Astrocyte (in vitro differentiated cells and primary cell): ENCODE data around the gene NPHP1. TPM values are rescaled to one million over a fixed set of nuclear protein-coding genes. Genes with fewer than 3 reads are reported as not detected.
A peak's percentile ranks its signal among the peaks of the same experiment; 100 is the strongest.

Experiments
- DNase-seq: peaks from one replicate; pipeline ENCODE4 v3.0.0-alpha.2; 2010; ENCODE audit warnings: low read depth
- FAIRE-seq: peaks from 2 replicates; lab custom pipeline; 2011; peaks lifted over from hg19 to GRCh38; lab: Jason Lieb, UNC
- H2AFZ ChIP-seq: 2 replicates; pipeline ENCODE4 v1.6.0; 2012; ENCODE audit warnings: low read depth, low read length, inconsistent platforms
- H3K27ac ChIP-seq: 2 replicates; pipeline ENCODE4 v1.5.1; 2011; ENCODE audit warnings: low read depth, low read length, inconsistent platforms
- H3K27me3 ChIP-seq: 2 replicates; pipeline ENCODE4 v1.6.0; 2011; ENCODE audit warnings: low read length, inconsistent platforms; ENCODE audit not compliant: insufficient read depth
- H3K36me3 ChIP-seq: 2 replicates; pipeline ENCODE4 v1.5.1; 2011; ENCODE audit warnings: low read length, inconsistent platforms; ENCODE audit not compliant: insufficient read depth
- H3K4me1 ChIP-seq: 2 replicates; pipeline ENCODE4 v1.5.1; 2011; ENCODE audit warnings: low read length, inconsistent platforms; ENCODE audit not compliant: insufficient read depth
- H3K4me2 ChIP-seq: 2 replicates; pipeline ENCODE4 v1.6.0; 2012; ENCODE audit warnings: low read length, inconsistent platforms
- H3K4me3 ChIP-seq: 2 replicates; pipeline ENCODE4 v1.5.1; 2011; ENCODE audit warnings: low read depth, mild to moderate bottlenecking, low read length, inconsistent platforms; ENCODE audit not compliant: insufficient read depth
- H3K79me2 ChIP-seq: 2 replicates; pipeline ENCODE4 v1.6.0; 2012; ENCODE audit warnings: mild to moderate bottlenecking, low read length, inconsistent platforms; ENCODE audit not compliant: insufficient read depth
- H3K9ac ChIP-seq: 2 replicates; pipeline ENCODE4 v1.6.0; 2012; ENCODE audit warnings: mild to moderate bottlenecking, low read length, inconsistent platforms
- H3K9me3 ChIP-seq: 2 replicates; pipeline ENCODE4 v1.5.1; 2012; ENCODE audit warnings: low read depth, mild to moderate bottlenecking, low read length, inconsistent platforms; ENCODE audit not compliant: insufficient read depth
- H4K20me1 ChIP-seq: 2 replicates; pipeline ENCODE4 v1.6.0; 2012; ENCODE audit warnings: low read length, inconsistent platforms; ENCODE audit not compliant: insufficient read depth
- H3K27ac Mint-ChIP-seq: one replicate; pipeline ENCODE4 v1.8.0; 2021; ENCODE audit warnings: mild to moderate bottlenecking, mixed read lengths; ENCODE audit not compliant: unreplicated experiment
- H3K27me3 Mint-ChIP-seq: one replicate; pipeline ENCODE4 v1.8.0; 2021; ENCODE audit warnings: low read depth, mixed read lengths; ENCODE audit not compliant: unreplicated experiment
- H3K36me3 Mint-ChIP-seq: one replicate; pipeline ENCODE4 v1.8.0; 2021; ENCODE audit warnings: low read depth, mixed read lengths; ENCODE audit not compliant: unreplicated experiment
- H3K4me1 Mint-ChIP-seq: one replicate; pipeline ENCODE4 v1.8.0; 2021; ENCODE audit warnings: low read depth, mixed read lengths; ENCODE audit not compliant: unreplicated experiment
- H3K4me3 Mint-ChIP-seq: one replicate; pipeline ENCODE4 v1.8.0; 2021; ENCODE audit warnings: mild to moderate bottlenecking, moderate library complexity, mixed read lengths; ENCODE audit not compliant: unreplicated experiment
- H3K9me3 Mint-ChIP-seq: one replicate; pipeline ENCODE4 v1.8.0; 2021; ENCODE audit warnings: mild to moderate bottlenecking, mixed read lengths; ENCODE audit not compliant: unreplicated experiment
- EZH2 ChIP-seq: IDR thresholded peaks from 2 replicates; pipeline ENCODE4 v1.6.1; 2012; ENCODE audit warnings: mild to moderate bottlenecking, low read length, inconsistent platforms; ENCODE audit not compliant: insufficient read depth
- total RNA-seq: library from RNA; stranded (reverse); gene quantifications from 2 replicates; pipeline ENCODE4 v1.2.1, GENCODE V29; 2021
- TF ChIP-seq, protein P1 (sequence below): IDR thresholded peaks from 2 replicates; pipeline ENCODE4 v1.5.1; 2011; ENCODE audit warnings: low read depth, mild to moderate bottlenecking, inconsistent platforms, low read length, moderate library complexity; ENCODE audit not compliant: insufficient read depth

The NPHP1 gene
- total RNA-seq, 1 donor from 2014 or later: 3.3 TPM

DNA sequence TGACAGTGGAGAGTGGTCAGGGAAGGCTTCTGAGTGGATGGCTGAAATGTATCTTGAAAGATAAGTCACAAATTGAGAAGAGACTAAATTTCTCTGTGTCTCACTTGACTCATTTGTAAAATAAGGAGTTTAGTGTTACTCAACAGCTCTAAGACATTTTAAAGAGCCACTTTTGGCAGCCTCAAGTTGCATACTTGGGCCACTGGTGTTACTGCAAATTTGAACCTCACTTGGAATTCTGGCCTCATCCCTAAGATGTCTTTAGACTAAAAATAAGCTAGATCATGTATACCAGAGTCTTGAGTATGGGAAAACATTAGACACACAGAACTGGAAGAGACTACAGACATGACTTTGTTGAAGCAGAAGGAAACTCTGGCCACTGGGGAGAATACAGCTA, 12.0 kb upstream of the NPHP1 start:
- Histone ChIP-seq H2AFZ (no peak overlapping the region), H4K20me1 (no peaks in the 10 kb centered on the region), H3K27me3 (peaks cover under 1% of the 10 kb centered on the region), H3K9ac (no peak overlapping the region), H3K27ac (no peak overlapping the region), H3K9me3 (no peaks in the 10 kb centered on the region), H3K36me3 (no peaks in the 10 kb centered on the region), H3K4me1 (peaks cover 5% of the 10 kb centered on the region), H3K79me2 (peaks cover 9% of the 10 kb centered on the region), H3K4me2 (no peak overlapping the region), H3K4me3 (no peak overlapping the region)
- H3K4me1 Mint-ChIP-seq: peaks cover 7% of the 10 kb centered on the region
- H3K27me3 Mint-ChIP-seq: peaks cover 13% of the 10 kb centered on the region
- no peak for FAIRE-seq
- TF ChIP-seq, protein P1, sequence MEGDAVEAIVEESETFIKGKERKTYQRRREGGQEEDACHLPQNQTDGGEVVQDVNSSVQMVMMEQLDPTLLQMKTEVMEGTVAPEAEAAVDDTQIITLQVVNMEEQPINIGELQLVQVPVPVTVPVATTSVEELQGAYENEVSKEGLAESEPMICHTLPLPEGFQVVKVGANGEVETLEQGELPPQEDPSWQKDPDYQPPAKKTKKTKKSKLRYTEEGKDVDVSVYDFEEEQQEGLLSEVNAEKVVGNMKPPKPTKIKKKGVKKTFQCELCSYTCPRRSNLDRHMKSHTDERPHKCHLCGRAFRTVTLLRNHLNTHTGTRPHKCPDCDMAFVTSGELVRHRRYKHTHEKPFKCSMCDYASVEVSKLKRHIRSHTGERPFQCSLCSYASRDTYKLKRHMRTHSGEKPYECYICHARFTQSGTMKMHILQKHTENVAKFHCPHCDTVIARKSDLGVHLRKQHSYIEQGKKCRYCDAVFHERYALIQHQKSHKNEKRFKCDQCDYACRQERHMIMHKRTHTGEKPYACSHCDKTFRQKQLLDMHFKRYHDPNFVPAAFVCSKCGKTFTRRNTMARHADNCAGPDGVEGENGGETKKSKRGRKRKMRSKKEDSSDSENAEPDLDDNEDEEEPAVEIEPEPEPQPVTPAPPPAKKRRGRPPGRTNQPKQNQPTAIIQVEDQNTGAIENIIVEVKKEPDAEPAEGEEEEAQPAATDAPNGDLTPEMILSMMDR: no peak
- TF ChIP-seq EZH2: no peak
- no peaks in the 10 kb centered on the region for H3K36me3 Mint-ChIP-seq
- H3K4me3 Mint-ChIP-seq: no peak overlapping the region
- no peak overlapping the region for H3K27ac Mint-ChIP-seq
- H3K9me3 Mint-ChIP-seq: peaks cover 18% of the 10 kb centered on the region
- peak; percentile 4 for DNase-seq

DNA sequence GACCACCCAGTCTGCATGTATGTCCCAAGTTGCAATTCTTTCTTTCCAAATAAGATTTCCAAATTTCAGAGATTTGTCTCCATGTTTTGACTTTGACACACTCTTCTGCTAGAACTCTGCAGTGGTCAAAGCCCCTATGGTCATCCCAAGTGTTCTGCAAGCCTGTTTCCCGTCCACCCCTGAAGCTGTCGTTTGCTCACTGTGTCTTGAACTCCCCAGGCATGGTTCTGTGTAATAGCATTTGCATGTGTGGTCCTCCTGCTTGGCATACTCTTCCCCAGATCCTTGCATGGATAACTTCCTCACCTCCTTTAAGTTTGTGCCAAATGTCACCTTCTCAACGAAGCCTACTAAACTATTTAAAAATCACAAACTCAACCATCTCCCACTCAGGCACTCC, 11.4 kb upstream of the NPHP1 start:
- H3K79me2 ChIP-seq: peaks cover 13% of the 10 kb centered on the region
- DNase-seq (no peak), FAIRE-seq (no peak)
- peaks cover 7% of the 10 kb centered on the region for H3K4me1 ChIP-seq
- H3K36me3 ChIP-seq: no peaks in the 10 kb centered on the region
- peaks cover 10% of the 10 kb centered on the region for H3K4me1 Mint-ChIP-seq
- no peaks in the 10 kb centered on the region for H3K9me3 ChIP-seq
- H3K4me3 Mint-ChIP-seq: no peak overlapping the region
- H3K4me2 ChIP-seq: no peak overlapping the region
- no peak for TF ChIP-seq EZH2
- TF ChIP-seq, protein P1: no peak
- peaks cover 15% of the 10 kb centered on the region for H3K9me3 Mint-ChIP-seq
- no peak overlapping the region for H2AFZ ChIP-seq
- no peaks in the 10 kb centered on the region for H3K27me3 ChIP-seq
- H3K27ac Mint-ChIP-seq: no peak overlapping the region
- no peaks in the 10 kb centered on the region for H3K36me3 Mint-ChIP-seq
- H3K27ac ChIP-seq: no peak overlapping the region
- H3K4me3 ChIP-seq: no peak overlapping the region
- no peaks in the 10 kb centered on the region for H4K20me1 ChIP-seq
- H3K9ac ChIP-seq: no peak overlapping the region
- H3K27me3 Mint-ChIP-seq: peaks cover 11% of the 10 kb centered on the region

DNA sequence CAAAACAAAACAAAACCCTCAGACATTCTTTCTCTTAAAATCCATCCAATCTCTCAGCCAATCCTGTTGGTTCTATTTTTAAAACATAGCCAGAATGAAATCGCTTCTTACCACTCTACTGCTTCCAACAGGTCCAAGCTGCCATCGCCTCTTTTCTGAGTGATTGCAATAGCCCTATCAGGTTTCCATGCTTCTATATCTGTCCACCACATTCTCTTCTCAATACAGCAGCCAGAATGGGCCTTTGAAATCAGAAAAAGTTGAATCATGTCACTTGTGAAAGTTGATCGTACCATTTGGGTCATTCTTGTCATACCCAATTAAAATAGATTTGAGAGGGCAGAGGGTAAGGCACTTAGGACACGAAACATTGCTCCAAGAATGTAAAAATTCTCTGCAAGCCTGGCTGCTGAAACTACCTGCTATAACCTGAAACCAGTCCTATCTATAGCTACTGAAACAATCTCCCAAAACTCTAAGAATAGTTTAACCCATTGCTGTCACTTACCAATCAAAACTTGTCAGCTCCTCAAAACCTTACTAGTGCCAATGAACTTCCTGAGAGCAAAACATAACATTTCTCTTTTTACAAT, 10.8 kb upstream of the NPHP1 start:
- H3K27ac Mint-ChIP-seq: no peak overlapping the region
- Histone ChIP-seq H3K36me3 (no peaks in the 10 kb centered on the region), H3K27ac (no peak overlapping the region), H3K27me3 (no peaks in the 10 kb centered on the region), H3K9ac (no peak overlapping the region), H3K4me3 (no peak overlapping the region), H3K4me1 (peaks cover 7% of the 10 kb centered on the region), H4K20me1 (no peaks in the 10 kb centered on the region), H3K9me3 (no peaks in the 10 kb centered on the region), H3K79me2 (peaks cover 13% of the 10 kb centered on the region), H2AFZ (no peak overlapping the region), H3K4me2 (no peak overlapping the region)
- FAIRE-seq (no peak), DNase-seq (no peak)
- no peaks in the 10 kb centered on the region for H3K36me3 Mint-ChIP-seq
- TF ChIP-seq, protein P1: no peak
- no peak for TF ChIP-seq EZH2
- H3K9me3 Mint-ChIP-seq: peaks cover 15% of the 10 kb centered on the region
- H3K4me1 Mint-ChIP-seq: peaks cover 10% of the 10 kb centered on the region
- H3K4me3 Mint-ChIP-seq: no peak overlapping the region
- peaks cover 10% of the 10 kb centered on the region for H3K27me3 Mint-ChIP-seq
